UCSD-AML1 (cell line): ENCODE measurements around the gene CPT2.

Experiments
- DNase-seq: peaks from one replicate; lab custom pipeline; 2025; ENCODE audit not compliant: unreplicated experiment; lab: John Stamatoyannopoulos, UW

CPT2 gene

GRCh38 chr1:53260631-53261247 lies 64.1 kb downstream of the CPT2 start:
- no peak for DNase-seq

DNA sequence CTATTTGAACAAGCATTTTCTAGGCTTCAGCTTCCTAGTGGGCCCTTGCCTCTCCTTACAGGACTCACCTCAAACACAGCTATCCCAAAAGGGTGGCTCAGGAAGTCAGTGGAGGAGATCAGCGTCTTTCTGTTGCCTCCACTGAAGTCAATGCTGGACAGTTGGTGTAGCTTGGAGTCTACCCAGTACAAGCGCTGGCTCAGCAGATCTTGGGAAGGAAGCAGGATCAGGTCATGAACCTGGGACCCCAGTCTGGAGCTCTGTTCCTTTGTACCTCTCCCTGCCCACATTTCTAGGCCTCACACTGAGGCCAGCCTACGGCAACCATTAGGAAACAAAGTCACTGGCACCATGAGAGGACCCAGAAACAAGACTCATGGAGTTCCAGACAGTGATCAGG lies 65.4 kb downstream of the CPT2 start:
- DNase-seq, result no peak
